K562 (cell line): Measurements from ENCODE around the gene CEND1. TPM values are rescaled to one million over a fixed set of nuclear protein-coding genes. Genes with fewer than 3 reads are reported as not detected.

Experiments used
- ATAC-seq: fragments of 200-7000 bp; cut with Tn5 transposase; 3 replicates; pipeline ENCODE4 v1.9.1; 2020; ENCODE audit warnings: moderate library complexity
- BruUV-seq: library from RNA; stranded (reverse); fragments of 400-500 nt; replicated peaks from 2 replicates; lab custom pipeline; 2021; lab: Mats Ljungman, UMichigan
- CTCF ChIA-PET: fragments of 300-600 bp; formaldehyde crosslinking; extraction: SDS; loops from one replicate; lab custom pipeline; 2021; ENCODE audit warnings: low intra/inter-chr PET ratio; lab: Yijun Ruan, JAX
- POLR2A ChIA-PET: fragments of 300-600, 350-650 bp; sonication (Branson Sonifier 250); formaldehyde crosslinking; extraction: SDS; loops from one replicate; lab custom pipeline; 2021; ENCODE audit warnings: antibody characterized with exemption, inconsistent platforms; lab: Yijun Ruan, JAX
- DNase-seq, 4 experiments: peaks; one replicate each; pipeline versions ENCODE4 v3.0.0 to v3.0.0-alpha.2; 2011 to 2018; ENCODE audit warnings: low spot score in 3 of 4, mixed read lengths in 3 of 4; ENCODE audit errors: extremely low read depth in 1 of 4
- FAIRE-seq: peaks from 2 replicates; lab custom pipeline; 2011; peaks lifted over from hg19 to GRCh38; lab: Jason Lieb, UNC
- H2AFZ ChIP-seq: 2 replicates; pipeline ENCODE4 v1.6.0; 2011; ENCODE audit warnings: low read depth, low read length, control low read depth, inconsistent platforms
- H3K27ac ChIP-seq: fragments of 200-600 bp; 3 replicates; pipeline ENCODE4 v1.8.0; 2011; ENCODE audit warnings: low read depth, mild to moderate bottlenecking, control low read depth, inconsistent platforms, low read length, moderate library complexity, mixed read lengths; ENCODE audit errors: extremely low read depth
- H3K27me3 ChIP-seq, 2 experiments: fragments of 300-600 bp in 1 of 2; 2 replicates in 1 of 2; 3 replicates in 1 of 2; pipeline versions ENCODE4 v1.6.0 to v1.8.0; 2011; ENCODE audit warnings: inconsistent platforms in 2 of 2, low read length in 2 of 2, mild to moderate bottlenecking in 1 of 2, mixed read lengths in 1 of 2, moderate library complexity in 1 of 2; ENCODE audit not compliant: control insufficient read depth in 2 of 2, insufficient read depth in 2 of 2
- H3K36me3 ChIP-seq: fragments of 300-600 bp; 3 replicates; pipeline ENCODE4 v1.8.0; 2011; ENCODE audit warnings: mild to moderate bottlenecking, low read length, inconsistent platforms; ENCODE audit not compliant: control insufficient read depth, insufficient read depth
- H3K4me1 ChIP-seq, 2 experiments: fragments of 200-600 bp in 1 of 2; replicated peaks in 1 of 2; 2 replicates in 1 of 2; 3 replicates in 1 of 2; pipeline versions ENCODE4 v1.5.1 to v1.8.0; 2011; ENCODE audit warnings: inconsistent platforms in 2 of 2, low read length in 2 of 2, mild to moderate bottlenecking in 1 of 2, mixed read lengths in 1 of 2, moderate library complexity in 1 of 2; ENCODE audit not compliant: control insufficient read depth in 2 of 2, insufficient read depth in 2 of 2
- H3K4me2 ChIP-seq: 2 replicates; pipeline ENCODE4 v1.6.1; 2011; ENCODE audit warnings: low read length, control low read depth, inconsistent platforms, mixed read lengths; ENCODE audit not compliant: insufficient read depth
- H3K4me3 ChIP-seq: fragments of 200-600 bp; sonication (generic), shearing (Covaris generic); 2 replicates; pipeline ENCODE4 v1.5.1; 2016; ENCODE audit warnings: control low read depth, inconsistent platforms
- H3K79me2 ChIP-seq: fragments of 200-600 bp; 3 replicates; pipeline ENCODE4 v1.8.0; 2011; ENCODE audit warnings: low read length, inconsistent platforms; ENCODE audit not compliant: control insufficient read depth, insufficient read depth
- H3K9ac ChIP-seq, 2 experiments: 2 replicates each; pipeline versions ENCODE4 v1.6.0 to v1.6.1; 2011; ENCODE audit warnings: low read depth in 2 of 2, low read length in 2 of 2, control low read depth in 1 of 2, inconsistent platforms in 1 of 2, mild to moderate bottlenecking in 1 of 2, mixed read lengths in 1 of 2; ENCODE audit not compliant: insufficient read depth in 1 of 2
- H3K9me1 ChIP-seq: one replicate; pipeline ENCODE4 v1.6.0; 2011; ENCODE audit warnings: inconsistent platforms, mild to moderate bottlenecking, low read length, moderate library complexity; ENCODE audit not compliant: control insufficient read depth, insufficient read depth
- H3K9me3 ChIP-seq: replicated peaks from 2 replicates; pipeline ENCODE4 v1.5.1; 2011; ENCODE audit warnings: low read depth, low read length, inconsistent platforms; ENCODE audit not compliant: control insufficient read depth, insufficient read depth
- H4K20me1 ChIP-seq: replicated peaks from 2 replicates; pipeline ENCODE4 v1.6.1; 2011; ENCODE audit warnings: low read length, inconsistent platforms, mixed read lengths; ENCODE audit not compliant: control insufficient read depth, insufficient read depth
- BHLHE40 ChIP-seq: IDR thresholded peaks from 2 replicates; pipeline ENCODE4 v1.6.1; 2011; ENCODE audit warnings: low read length, improper control_type of control experiment
- MED1 ChIP-seq: sonication (generic); formaldehyde crosslinking; IDR thresholded peaks from 2 replicates; pipeline ENCODE4 v1.8.1; 2023; ENCODE audit warnings: missing genetic modification reagents, borderline replicate concordance
- RBFOX2 ChIP-seq: fragments of 200-400 bp; formaldehyde crosslinking; IDR thresholded peaks from 2 replicates; pipeline ENCODE4 v1.6.1; 2017; ENCODE audit warnings: low read depth, mild to moderate bottlenecking, low read length, moderate library complexity
- ZNF584 ChIP-seq: fragments of 200-800 bp; sonication (Bioruptor generic); IDR thresholded peaks from 2 replicates; pipeline ENCODE4 v1.6.1; 2016; ENCODE audit warnings: low read depth, mild to moderate bottlenecking, missing genetic modification characterization, missing compliant biosample characterization
- ZNF740 ChIP-seq, 3 experiments: fragments of 200-800 bp in 1 of 3; sonication (Bioruptor generic) in 1 of 3; sonication (generic) in 1 of 3; formaldehyde crosslinking in 1 of 3; IDR thresholded peaks; 2 replicates each; pipeline versions ENCODE4 v1.6.1 to v1.8.0; 2016 to 2022; ENCODE audit warnings: mild to moderate bottlenecking in 2 of 3, missing compliant biosample characterization in 2 of 3, missing genetic modification characterization in 2 of 3, missing genetic modification reagents in 1 of 3
- WGBS: fragments of 100-300 bp; shearing (Covaris generic); methylation state at CpG from one replicate; pipeline ENCODE4 v1.1.6; 2016; ENCODE audit warnings: low coverage, mixed read lengths; ENCODE audit not compliant: insufficient coverage; ENCODE audit errors: missing lambda C conversion rate; 5-methylcytosine and 5-hydroxymethylcytosine counted together
- in situ Hi-C: fragments of 300-500 bp; cut with MboI; formaldehyde crosslinking; loops from 4 replicates; pipeline ENCODE4 v1.15.0; 2018; ENCODE audit warnings: inconsistent platforms, mixed read lengths
- intact Hi-C: fragments of 100-400 bp; cut with micrococcal nuclease; formaldehyde crosslinking; loops from 2 replicates; pipeline ENCODE4 v1.14.2; 2022
- polyA plus RNA-seq, 8 experiments: library from polyadenylated mRNA; depleted of rRNA in 4 of 8; stranded (reverse) in 5 of 8; unstranded in 3 of 8; fragments of >200 nt; fragmentation: Nextera tagmentation in 2 of 8; fragmentation: Illumina TruSeq in 1 of 8; extraction: Ambion mirVana in 2 of 8; extraction: Trizol in 1 of 8; gene quantifications; 2 replicates each; pipeline versions ENCODE4 v1.2.1 to v1.2.3, GENCODE V29; 2011 to 2014; ENCODE audit warnings: inconsistent platforms in 1 of 8, missing spikeins in 1 of 8
- total RNA-seq, 7 experiments: library from RNA; depleted of rRNA in 6 of 7; stranded (reverse); fragments of >200 nt in 6 of 7; fragmentation: Illumina TruSeq in 2 of 7; extraction: Trizol in 2 of 7; gene quantifications; 2 replicates each; pipeline versions ENCODE4 v1.2.1 to v1.2.3, GENCODE V29; 2011 to 2021; ENCODE audit warnings: low replicate concordance in 1 of 7
- TF ChIP-seq, protein P1 (sequence below), 2 experiments: fragments of 450-650 bp in 1 of 2; sonication (generic) in 1 of 2; formaldehyde crosslinking in 1 of 2; IDR thresholded peaks; 2 replicates each; pipeline versions ENCODE4 v1.7.1 to v1.9.0; 2016 to 2022; ENCODE audit warnings: inconsistent platforms in 1 of 2, mild to moderate bottlenecking in 1 of 2, missing genetic modification reagents in 1 of 2
- TF ChIP-seq, protein P2 (sequence below): sonication (generic); formaldehyde crosslinking; IDR thresholded peaks from 2 replicates; pipeline ENCODE4 v1.8.1; 2022; ENCODE audit warnings: missing genetic modification reagents

The CEND1 gene
- total and polyA plus RNA-seq, 9 of the 15 experiments (the other 6 are each of a cell fraction or from before 2014, with no cell fraction given) = 0.13 to 0.18 (median 0.16) TPM; not detected in 6

GRCh38 chr11:794766-795633, 5.1 kb upstream of the CEND1 start:
- 67% methylated on average over 22 of the region's 38 CpGs for WGBS
- Histone ChIP-seq H3K4me2 (peak overlapping the region; percentile 24; the same call in 1 of the 2 replicates), H3K9me1 (no peaks in the 10 kb centered on the region), H3K4me1 (peaks cover 7 to 91% of the 10 kb centered on the region in 2 experiments), H3K9me3 (no peaks in the 10 kb centered on the region), H3K27me3 (no peaks in the 10 kb centered on the region), H3K79me2 (peaks cover 26% of the 10 kb centered on the region), H4K20me1 (no peaks in the 10 kb centered on the region), H3K9ac (peak overlapping the region in 1 of 2 experiments; percentile 95; a peak in 3 of 4 replicates), H3K4me3 (peak overlapping the region; percentile 50; the same call in 1 of the 2 replicates), H2AFZ (no peak overlapping the region), H3K27ac (no peak overlapping the region), H3K36me3 (peaks cover 38% of the 10 kb centered on the region; the same call in 1 of the 3 replicates)
- in situ Hi-C loops = no loop called here
- FAIRE-seq (no peak), DNase-seq (no peak), ATAC-seq (no peak)
- intact Hi-C loops = loop anchor here (5.0 to 10.0 kb wide), 2 partner anchors 68 to 230 kb away; partner anchors contain the start of genes LMNTD2 and RASSF7
- BruUV-seq = no TSS peak
- CTCF ChIA-PET = no interaction called here
- POLR2A ChIA-PET = interaction anchor here (0.5 to 0.6 kb wide), 2 partner anchors 9 to 21 kb away, joined by 3 read pairs; no protein-coding TSS in a partner anchor
- peak; percentile 55; the same call in 1 of the 2 replicates for TF ChIP-seq ZNF740 (CRISPR knock-in tag; IDR thresholded peaks at IDR 0.05)
- TF ChIP-seq ZNF740 (tag; IDR thresholded peaks at IDR 0.05) = no peak
- peak; percentile 89 for TF ChIP-seq BHLHE40
- peak; percentile 29; the same call in 1 of the 2 replicates for TF ChIP-seq RBFOX2
- TF ChIP-seq ZNF584 (CRISPR knock-in tag) = no peak
- TF ChIP-seq, protein P1, sequence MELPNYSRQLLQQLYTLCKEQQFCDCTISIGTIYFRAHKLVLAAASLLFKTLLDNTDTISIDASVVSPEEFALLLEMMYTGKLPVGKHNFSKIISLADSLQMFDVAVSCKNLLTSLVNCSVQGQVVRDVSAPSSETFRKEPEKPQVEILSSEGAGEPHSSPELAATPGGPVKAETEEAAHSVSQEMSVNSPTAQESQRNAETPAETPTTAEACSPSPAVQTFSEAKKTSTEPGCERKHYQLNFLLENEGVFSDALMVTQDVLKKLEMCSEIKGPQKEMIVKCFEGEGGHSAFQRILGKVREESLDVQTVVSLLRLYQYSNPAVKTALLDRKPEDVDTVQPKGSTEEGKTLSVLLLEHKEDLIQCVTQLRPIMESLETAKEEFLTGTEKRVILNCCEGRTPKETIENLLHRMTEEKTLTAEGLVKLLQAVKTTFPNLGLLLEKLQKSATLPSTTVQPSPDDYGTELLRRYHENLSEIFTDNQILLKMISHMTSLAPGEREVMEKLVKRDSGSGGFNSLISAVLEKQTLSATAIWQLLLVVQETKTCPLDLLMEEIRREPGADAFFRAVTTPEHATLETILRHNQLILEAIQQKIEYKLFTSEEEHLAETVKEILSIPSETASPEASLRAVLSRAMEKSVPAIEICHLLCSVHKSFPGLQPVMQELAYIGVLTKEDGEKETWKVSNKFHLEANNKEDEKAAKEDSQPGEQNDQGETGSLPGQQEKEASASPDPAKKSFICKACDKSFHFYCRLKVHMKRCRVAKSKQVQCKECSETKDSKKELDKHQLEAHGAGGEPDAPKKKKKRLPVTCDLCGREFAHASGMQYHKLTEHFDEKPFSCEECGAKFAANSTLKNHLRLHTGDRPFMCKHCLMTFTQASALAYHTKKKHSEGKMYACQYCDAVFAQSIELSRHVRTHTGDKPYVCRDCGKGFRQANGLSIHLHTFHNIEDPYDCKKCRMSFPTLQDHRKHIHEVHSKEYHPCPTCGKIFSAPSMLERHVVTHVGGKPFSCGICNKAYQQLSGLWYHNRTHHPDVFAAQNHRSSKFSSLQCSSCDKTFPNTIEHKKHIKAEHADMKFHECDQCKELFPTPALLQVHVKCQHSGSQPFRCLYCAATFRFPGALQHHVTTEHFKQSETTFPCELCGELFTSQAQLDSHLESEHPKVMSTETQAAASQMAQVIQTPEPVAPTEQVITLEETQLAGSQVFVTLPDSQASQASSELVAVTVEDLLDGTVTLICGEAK (IDR thresholded peaks at IDR 0.05) = no peak
- TF ChIP-seq, protein P1 (CRISPR knock-in tag; IDR thresholded peaks at IDR 0.05) = no peak
- TF ChIP-seq, protein P2, sequence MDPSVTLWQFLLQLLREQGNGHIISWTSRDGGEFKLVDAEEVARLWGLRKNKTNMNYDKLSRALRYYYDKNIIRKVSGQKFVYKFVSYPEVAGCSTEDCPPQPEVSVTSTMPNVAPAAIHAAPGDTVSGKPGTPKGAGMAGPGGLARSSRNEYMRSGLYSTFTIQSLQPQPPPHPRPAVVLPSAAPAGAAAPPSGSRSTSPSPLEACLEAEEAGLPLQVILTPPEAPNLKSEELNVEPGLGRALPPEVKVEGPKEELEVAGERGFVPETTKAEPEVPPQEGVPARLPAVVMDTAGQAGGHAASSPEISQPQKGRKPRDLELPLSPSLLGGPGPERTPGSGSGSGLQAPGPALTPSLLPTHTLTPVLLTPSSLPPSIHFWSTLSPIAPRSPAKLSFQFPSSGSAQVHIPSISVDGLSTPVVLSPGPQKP = no peak
- TF ChIP-seq MED1 (CRISPR knock-in tag) = no peak
